ENCODE measurements around the gene NPR2. TPM values are rescaled to one million over a fixed set of nuclear protein-coding genes. Genes with fewer than 3 reads are reported as not detected.

NPR2 gene
- total RNA-seq, 1 experiment from 2014 or later: 18.0 TPM

DNA sequence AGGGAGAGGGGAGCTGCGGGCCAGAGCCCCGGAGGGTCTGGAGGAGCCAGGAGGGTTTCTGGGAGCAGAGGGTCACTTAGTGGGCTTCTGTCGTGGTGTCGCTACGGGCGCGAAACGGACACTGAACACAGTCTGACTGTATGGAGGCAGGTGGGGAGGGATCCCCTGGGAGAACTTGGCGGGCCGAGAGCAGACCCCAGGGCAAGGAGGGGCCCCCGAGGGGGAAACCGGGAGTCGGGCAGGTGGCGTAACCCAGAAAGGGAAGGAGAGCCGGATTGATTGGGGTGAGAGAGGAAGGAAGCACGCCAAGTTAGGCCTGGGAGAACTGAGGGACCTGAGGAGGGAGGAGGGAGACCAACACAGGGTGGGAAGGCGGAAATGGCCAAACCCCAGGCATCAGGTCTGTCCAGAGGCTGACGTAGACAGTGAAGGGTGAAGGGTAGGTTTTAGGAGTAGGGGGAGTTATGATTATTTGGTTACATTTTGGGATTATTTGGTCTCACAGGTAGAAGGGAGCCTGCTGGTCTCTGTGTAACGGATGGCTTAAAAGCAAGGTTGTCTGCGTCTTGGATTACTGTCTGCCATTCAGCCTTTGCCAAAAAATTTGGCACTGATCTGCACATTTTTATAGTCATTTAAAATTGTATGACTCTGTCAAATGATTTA, 34.0 kb upstream of the NPR2 start:
- peak; percentile 80 for DNase-seq
- H3K9ac ChIP-seq (ENCODE audit: low read length): peak overlapping the region; percentile 92
- H3K4me3 ChIP-seq (ENCODE audit: low read length): peak overlapping the region; percentile 87

DNA sequence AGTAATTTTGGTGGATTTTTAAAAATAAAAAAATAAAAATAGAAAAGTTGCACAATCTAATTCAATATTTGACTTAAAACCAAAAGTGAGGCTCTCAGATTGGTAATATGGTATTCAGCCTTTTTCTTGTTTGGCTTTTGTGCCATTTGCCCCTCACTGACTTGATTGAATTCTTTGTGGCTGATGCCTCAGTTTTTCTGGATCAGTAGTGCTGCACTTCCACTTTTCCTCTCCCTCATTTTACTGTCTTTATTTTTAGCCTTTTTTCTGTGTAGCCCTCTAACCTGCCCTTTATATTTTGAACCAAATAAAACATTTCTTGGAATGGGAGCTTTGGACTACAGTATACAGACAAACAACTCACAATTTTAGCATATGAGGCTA, 33.5 kb upstream of the NPR2 start:
- H4K20me1 ChIP-seq (ENCODE audit: insufficient read depth, low read depth, low read length): no peaks in the 10 kb centered on the region
- H3K9ac ChIP-seq (ENCODE audit: low read length): peak overlapping the region; percentile 92
- H3K27ac ChIP-seq (ENCODE audit: low read length): peak overlapping the region; percentile 92
- H2AFZ ChIP-seq (ENCODE audit: low read length): no peak overlapping the region
- H3K4me1 ChIP-seq (ENCODE audit: low read length): peaks cover 28% of the 10 kb centered on the region
- DNase-seq: no peak
- peak overlapping the region; percentile 87 for H3K4me3 ChIP-seq (ENCODE audit: low read length)
- H3K4me2 ChIP-seq (ENCODE audit: low read depth, low read length, poor library complexity, severe bottlenecking): peak overlapping the region; percentile 78
- H3K36me3 ChIP-seq (ENCODE audit: insufficient read depth, low read length): peaks cover 7% of the 10 kb centered on the region; the same call in 1 of the 2 replicates
- no peaks in the 10 kb centered on the region for H3K9me2 ChIP-seq (replicated peaks; ENCODE audit: insufficient read depth, low read length)
- H3K27me3 ChIP-seq (ENCODE audit: low read length): no peaks in the 10 kb centered on the region
- H3K79me2 ChIP-seq (ENCODE audit: low read length): peaks cover 70% of the 10 kb centered on the region
- no peaks in the 10 kb centered on the region for H3K9me3 ChIP-seq (ENCODE audit: low read length)

More for the DNA sequence above, 34.0 kb upstream of the NPR2 start:
- peak overlapping the region; percentile 92 for H3K27ac ChIP-seq (ENCODE audit: low read length)
- no peaks in the 10 kb centered on the region for H4K20me1 ChIP-seq (ENCODE audit: insufficient read depth, low read depth, low read length)
- H3K4me2 ChIP-seq (ENCODE audit: low read depth, low read length, poor library complexity, severe bottlenecking): peak overlapping the region; percentile 78
- H3K27me3 ChIP-seq (ENCODE audit: low read length): no peaks in the 10 kb centered on the region
- no peaks in the 10 kb centered on the region for H3K9me2 ChIP-seq (replicated peaks; ENCODE audit: insufficient read depth, low read length)
- peaks cover 64% of the 10 kb centered on the region for H3K79me2 ChIP-seq (ENCODE audit: low read length)
- peaks cover 7% of the 10 kb centered on the region; the same call in 1 of the 2 replicates for H3K36me3 ChIP-seq (ENCODE audit: insufficient read depth, low read length)
- H2AFZ ChIP-seq (ENCODE audit: low read length): 0 out of 2 replicates have a peak overlapping the region, but pooled peaks have one; percentile 32
- peaks cover 28% of the 10 kb centered on the region for H3K4me1 ChIP-seq (ENCODE audit: low read length)
- H3K9me3 ChIP-seq (ENCODE audit: low read length): no peaks in the 10 kb centered on the region

DNA sequence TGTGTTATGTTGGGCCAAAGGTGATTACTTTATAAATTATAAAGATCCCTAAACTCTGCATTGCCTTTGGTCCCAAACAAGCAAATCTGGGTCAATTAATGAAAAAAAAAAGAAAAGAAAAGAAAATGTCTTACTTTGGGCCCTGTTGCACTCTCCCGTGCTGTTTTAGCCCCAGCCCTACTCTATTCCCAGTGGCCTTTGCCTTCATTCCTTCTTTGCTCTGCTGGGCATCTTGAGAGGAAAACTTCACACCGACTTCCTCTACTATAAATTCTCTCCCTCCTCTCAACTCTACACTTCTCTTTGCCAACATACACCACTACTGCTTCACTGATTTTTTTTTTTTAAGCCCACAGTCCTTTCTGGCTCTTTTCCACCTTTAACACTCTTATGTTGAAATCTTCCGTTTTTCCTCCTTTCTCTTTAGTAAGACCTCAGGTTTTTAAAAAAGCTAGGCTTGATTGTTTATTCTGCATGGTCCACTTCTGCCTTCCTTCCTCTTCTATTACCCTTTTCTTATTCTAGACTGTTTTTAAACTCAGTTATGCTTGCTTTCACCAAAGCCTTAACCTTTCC, 32.8 kb upstream of the NPR2 start:
- Histone ChIP-seq H3K9me2 (replicated peaks; ENCODE audit: insufficient read depth, low read length) (no peaks in the 10 kb centered on the region), H3K36me3 (ENCODE audit: insufficient read depth, low read length) (peaks cover 7% of the 10 kb centered on the region; the same call in 1 of the 2 replicates), H3K9me3 (ENCODE audit: low read length) (no peaks in the 10 kb centered on the region), H2AFZ (ENCODE audit: low read length) (no peak overlapping the region), H3K4me3 (ENCODE audit: low read length) (peak overlapping the region; percentile 87), H3K9ac (ENCODE audit: low read length) (peak overlapping the region; percentile 92), H3K27ac (ENCODE audit: low read length) (peak overlapping the region; percentile 92), H3K79me2 (ENCODE audit: low read length) (peaks cover 76% of the 10 kb centered on the region), H3K27me3 (ENCODE audit: low read length) (no peaks in the 10 kb centered on the region), H3K4me1 (ENCODE audit: low read length) (peaks cover 28% of the 10 kb centered on the region), H4K20me1 (ENCODE audit: insufficient read depth, low read depth, low read length) (no peaks in the 10 kb centered on the region), H3K4me2 (ENCODE audit: low read depth, low read length, poor library complexity, severe bottlenecking) (peak overlapping the region; percentile 78)
- no peak for DNase-seq

DNA sequence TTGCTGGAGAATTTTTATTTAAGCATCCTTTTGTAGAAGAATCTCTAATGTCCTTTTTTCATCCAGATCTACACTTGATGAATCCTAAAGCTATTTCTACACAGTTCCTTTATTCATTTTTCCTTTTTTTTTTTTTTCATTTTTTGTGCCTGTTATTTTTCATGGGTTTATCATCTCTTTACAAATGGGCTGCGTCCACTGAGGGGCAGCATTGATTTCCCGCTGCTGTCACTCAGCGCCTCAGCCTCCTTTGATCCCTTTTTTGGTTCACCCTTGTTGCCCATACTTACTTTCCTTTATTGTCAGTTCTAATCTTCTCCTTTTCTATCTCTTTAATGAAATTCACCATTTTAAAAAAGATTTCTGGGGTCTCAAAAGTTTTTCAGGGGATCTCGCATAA, 31.6 kb upstream of the NPR2 start:
- H2AFZ ChIP-seq (ENCODE audit: low read length): no peak overlapping the region
- no peak overlapping the region for H3K4me3 ChIP-seq (ENCODE audit: low read length)
- DNase-seq: no peak
- no peak overlapping the region for H3K9ac ChIP-seq (ENCODE audit: low read length)
- H3K9me2 ChIP-seq (replicated peaks; ENCODE audit: insufficient read depth, low read length): no peaks in the 10 kb centered on the region
- H3K4me1 ChIP-seq (ENCODE audit: low read length): peaks cover 28% of the 10 kb centered on the region
- no peak overlapping the region for H3K4me2 ChIP-seq (ENCODE audit: low read depth, low read length, poor library complexity, severe bottlenecking)
- H3K9me3 ChIP-seq (ENCODE audit: low read length): no peaks in the 10 kb centered on the region
- H3K27ac ChIP-seq (ENCODE audit: low read length): no peak overlapping the region
- H3K36me3 ChIP-seq (ENCODE audit: insufficient read depth, low read length): peaks cover 7% of the 10 kb centered on the region; the same call in 1 of the 2 replicates
- no peaks in the 10 kb centered on the region for H3K27me3 ChIP-seq (ENCODE audit: low read length)
- H3K79me2 ChIP-seq (ENCODE audit: low read length): peaks cover 89% of the 10 kb centered on the region
- no peaks in the 10 kb centered on the region for H4K20me1 ChIP-seq (ENCODE audit: insufficient read depth, low read depth, low read length)

DNA sequence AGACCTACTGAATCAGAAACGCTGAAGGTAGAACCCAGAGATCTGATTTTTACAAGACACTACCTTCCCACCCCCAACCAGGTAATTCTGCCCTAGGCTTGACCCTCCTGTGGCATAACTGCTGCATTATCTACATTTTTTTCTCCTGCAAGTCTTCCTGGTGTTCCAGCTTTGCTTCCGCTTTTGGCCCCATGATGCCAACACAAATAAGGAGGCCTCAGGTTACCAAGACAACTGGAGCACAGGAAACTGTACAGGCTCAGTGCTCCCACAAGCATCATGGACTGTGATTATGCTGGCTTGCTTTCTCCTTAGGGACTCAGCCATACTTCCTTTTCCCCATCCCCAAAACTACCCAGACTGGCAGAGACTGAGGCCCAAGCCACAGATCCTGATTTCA, 30.7 kb upstream of the NPR2 start:
- Histone ChIP-seq H3K4me1 (ENCODE audit: low read length) (peaks cover 30% of the 10 kb centered on the region), H3K79me2 (ENCODE audit: low read length) (peaks cover 95% of the 10 kb centered on the region), H3K36me3 (ENCODE audit: insufficient read depth, low read length) (peaks cover 7% of the 10 kb centered on the region; the same call in 1 of the 2 replicates), H3K9me2 (replicated peaks; ENCODE audit: insufficient read depth, low read length) (no peaks in the 10 kb centered on the region), H3K4me2 (ENCODE audit: low read depth, low read length, poor library complexity, severe bottlenecking) (no peak overlapping the region), H2AFZ (ENCODE audit: low read length) (no peak overlapping the region), H3K9me3 (ENCODE audit: low read length) (no peaks in the 10 kb centered on the region), H3K4me3 (ENCODE audit: low read length) (no peak overlapping the region), H3K27me3 (ENCODE audit: low read length) (no peaks in the 10 kb centered on the region), H3K27ac (ENCODE audit: low read length) (no peak overlapping the region), H4K20me1 (ENCODE audit: insufficient read depth, low read depth, low read length) (no peaks in the 10 kb centered on the region), H3K9ac (ENCODE audit: low read length) (no peak overlapping the region)
- no peak for DNase-seq

DNA sequence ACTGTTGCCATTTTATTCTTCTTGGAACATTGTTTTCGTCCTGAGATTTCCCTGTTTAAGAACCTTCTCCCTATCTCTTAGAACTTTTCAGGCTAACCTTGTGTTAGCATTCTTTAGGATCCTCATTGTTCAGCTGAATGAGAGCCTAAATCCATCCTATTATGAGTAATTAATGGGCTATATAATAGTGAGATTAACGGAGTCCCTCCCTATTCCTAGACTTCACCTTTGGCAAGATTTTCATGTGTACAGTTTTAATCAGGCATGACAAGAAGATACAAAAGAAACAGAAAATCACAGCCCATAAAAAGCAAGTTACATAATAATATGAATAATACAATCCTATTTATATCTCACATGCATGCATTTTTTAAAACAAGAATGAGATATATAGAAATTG, 28.2 kb upstream of the NPR2 start:
- Histone ChIP-seq H3K4me1 (ENCODE audit: low read length) (peaks cover 33% of the 10 kb centered on the region), H3K79me2 (ENCODE audit: low read length) (peaks cover 94% of the 10 kb centered on the region), H3K4me2 (ENCODE audit: low read depth, low read length, poor library complexity, severe bottlenecking) (no peak overlapping the region)

DNA sequence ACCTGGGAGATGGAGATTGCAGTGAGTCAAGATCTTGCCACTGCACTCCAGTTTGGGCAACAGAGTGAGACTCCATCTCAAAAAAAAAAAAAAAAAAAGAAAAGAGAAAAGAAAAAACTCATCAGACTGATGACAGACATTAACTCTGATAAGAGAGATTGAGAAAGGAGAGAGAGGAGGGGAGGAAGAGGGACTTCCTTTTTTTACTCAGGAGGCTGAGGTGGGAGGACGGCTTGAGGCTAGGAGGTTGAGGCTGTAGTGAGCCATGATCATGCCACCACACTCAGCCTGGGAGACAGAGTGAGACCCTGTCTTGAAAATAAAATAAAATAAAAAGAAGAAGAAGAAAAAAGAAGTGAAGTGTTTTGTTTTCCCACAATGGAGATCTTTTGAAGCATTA, 27.6 kb upstream of the NPR2 start:
- no peak overlapping the region for H3K9ac ChIP-seq (ENCODE audit: low read length)
- no peaks in the 10 kb centered on the region for H4K20me1 ChIP-seq (ENCODE audit: insufficient read depth, low read depth, low read length)
- H3K4me1 ChIP-seq (ENCODE audit: low read length): peaks cover 27% of the 10 kb centered on the region
- H3K9me3 ChIP-seq (ENCODE audit: low read length): no peaks in the 10 kb centered on the region
- no peak overlapping the region for H3K27ac ChIP-seq (ENCODE audit: low read length)
- peaks cover 7% of the 10 kb centered on the region; the same call in 1 of the 2 replicates for H3K36me3 ChIP-seq (ENCODE audit: insufficient read depth, low read length)
- H3K4me3 ChIP-seq (ENCODE audit: low read length): no peak overlapping the region
- peaks cover 94% of the 10 kb centered on the region for H3K79me2 ChIP-seq (ENCODE audit: low read length)
- no peak for DNase-seq
- H2AFZ ChIP-seq (ENCODE audit: low read length): no peak overlapping the region
- H3K9me2 ChIP-seq (replicated peaks; ENCODE audit: insufficient read depth, low read length): no peaks in the 10 kb centered on the region
- H3K27me3 ChIP-seq (ENCODE audit: low read length): no peaks in the 10 kb centered on the region
- H3K4me2 ChIP-seq (ENCODE audit: low read depth, low read length, poor library complexity, severe bottlenecking): no peak overlapping the region

More for the DNA sequence above, 28.2 kb upstream of the NPR2 start:
- Histone ChIP-seq H3K27ac (ENCODE audit: low read length) (no peak overlapping the region), H3K9me3 (ENCODE audit: low read length) (no peaks in the 10 kb centered on the region), H3K9ac (ENCODE audit: low read length) (no peak overlapping the region), H3K27me3 (ENCODE audit: low read length) (no peaks in the 10 kb centered on the region), H3K36me3 (ENCODE audit: insufficient read depth, low read length) (peaks cover 7% of the 10 kb centered on the region; the same call in 1 of the 2 replicates), H3K4me3 (ENCODE audit: low read length) (no peak overlapping the region), H3K9me2 (replicated peaks; ENCODE audit: insufficient read depth, low read length) (no peaks in the 10 kb centered on the region), H4K20me1 (ENCODE audit: insufficient read depth, low read depth, low read length) (no peaks in the 10 kb centered on the region), H2AFZ (ENCODE audit: low read length) (no peak overlapping the region)
- DNase-seq: no peak

DNA sequence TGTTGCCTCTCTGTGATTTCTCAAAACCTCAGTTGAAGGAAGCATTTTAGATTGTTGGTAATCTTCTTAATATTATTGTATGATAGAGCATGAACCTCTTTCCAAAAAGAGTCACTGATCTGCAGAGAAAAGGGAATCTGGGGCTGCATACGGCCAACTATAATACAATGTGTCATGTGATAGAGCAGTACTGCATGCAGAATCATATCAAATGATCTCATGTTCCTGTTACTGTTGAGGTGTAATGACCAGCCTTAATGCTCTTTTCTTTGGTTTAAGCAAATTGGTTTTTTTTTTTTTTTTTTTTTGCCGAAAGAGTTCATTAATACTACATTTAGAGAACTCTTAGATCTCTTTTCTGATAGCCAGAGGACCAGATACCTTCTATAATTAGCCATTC, 24.4 kb upstream of the NPR2 start:
- peaks cover 50% of the 10 kb centered on the region for H3K4me1 ChIP-seq (ENCODE audit: low read length)

More for the DNA sequence above, 24.4 kb upstream of the NPR2 start:
- Histone ChIP-seq H3K9ac (ENCODE audit: low read length) (no peak overlapping the region), H3K79me2 (ENCODE audit: low read length) (peaks cover 95% of the 10 kb centered on the region), H3K36me3 (ENCODE audit: insufficient read depth, low read length) (peaks cover 1% of the 10 kb centered on the region; the same call in 1 of the 2 replicates), H3K4me3 (ENCODE audit: low read length) (no peak overlapping the region), H3K27me3 (ENCODE audit: low read length) (no peaks in the 10 kb centered on the region), H3K9me3 (ENCODE audit: low read length) (no peaks in the 10 kb centered on the region), H4K20me1 (ENCODE audit: insufficient read depth, low read depth, low read length) (no peaks in the 10 kb centered on the region), H3K4me2 (ENCODE audit: low read depth, low read length, poor library complexity, severe bottlenecking) (no peak overlapping the region), H2AFZ (ENCODE audit: low read length) (no peak overlapping the region), H3K27ac (ENCODE audit: low read length) (no peak overlapping the region), H3K9me2 (replicated peaks; ENCODE audit: insufficient read depth, low read length) (no peaks in the 10 kb centered on the region)
- DNase-seq: no peak
